Esophagus squamous epithelium (tissue), 4 donors: ENCODE measurements around the gene CHPF2.

Experiments used
- CTCF ChIP-seq, 6 experiments: fragments of 450-650 bp in 4 of 6; fragments of 200-600 bp in 2 of 6; sonication (generic) in 2 of 6; IDR thresholded peaks; one replicate each; pipeline ENCODE4 v1.5.1; 2016 to 2019; ENCODE audit warnings: antibody characterized with exemption in 6 of 6, mild to moderate bottlenecking in 4 of 6, moderate library complexity in 4 of 6
- POLR2A ChIP-seq, 4 donors: fragments of 450-650 bp; IDR thresholded peaks; one replicate each; pipeline ENCODE4 v1.6.1; 2017; ENCODE audit warnings: antibody characterized with exemption in 4 of 4, mild to moderate bottlenecking in 4 of 4, moderate library complexity in 3 of 4

GRCh38 chr7:151252961-151253711, 20.9 kb downstream of the CHPF2 start:
- TF ChIP-seq CTCF (IDR thresholded peaks at IDR 0.05) = no peak
- TF ChIP-seq POLR2A (IDR thresholded peaks at IDR 0.05) = no peak
